ENCODE measurements around the gene IBA57. TPM values are rescaled to one million over a fixed set of nuclear protein-coding genes. Genes with fewer than 3 reads are reported as not detected.

IBA57 gene
- total and polyA plus RNA-seq, 7 donors: 2.9 to 14.0 (median 4.8) TPM

GRCh38 chr1:228154670-228155571 lies 10.7 kb upstream of the IBA57 start:
- Histone ChIP-seq H3K4me3 (no peak overlapping the region), H3K4me1 (peaks cover 0 to 32% (median 26%) of the 10 kb centered on the region in 4 donors), H3K36me3 (no peaks in the 10 kb centered on the region), H3K9me3 (no peaks in the 10 kb centered on the region), H3K27me3 (peaks cover 0 to 4% (median 0%) of the 10 kb centered on the region in 3 donors), H3K27ac (no peak overlapping the region)
- intact Hi-C loops (cut with DNase I): loop anchor here (1.0 kb wide), 1 partner anchor 9 kb away; no protein-coding TSS in a partner anchor
- TF ChIP-seq CTCF (IDR thresholded peaks at IDR 0.05): no peak
- 75 to 79% methylated on average over 20 of the region's 20 CpGs for WGBS, 2 donors
- peak; percentile 56 for DNase-seq

- intact Hi-C loops (cut with DNase I): loop anchor here (1.0 kb wide), 1 partner anchor 8 kb away; no protein-coding TSS in a partner anchor
- Histone ChIP-seq H3K27me3 (peaks cover 0 to 4% (median 0%) of the 10 kb centered on the region in 3 donors), H3K4me3 (no peak overlapping the region), H3K36me3 (no peaks in the 10 kb centered on the region), H3K27ac (no peak overlapping the region), H3K4me1 (peaks cover 0 to 23% (median 17%) of the 10 kb centered on the region in 4 donors), H3K9me3 (no peaks in the 10 kb centered on the region)
- DNase-seq: peak; percentile 59
- TF ChIP-seq POLR2A (IDR thresholded peaks at IDR 0.05): no peak
- no peak for TF ChIP-seq EP300 (IDR thresholded peaks at IDR 0.05)
- TF ChIP-seq POLR2AphosphoS5 (IDR thresholded peaks at IDR 0.05): no peak
- WGBS, 2 donors: 87% methylated on average over 16 of the region's 16 CpGs
Observed at GRCh38 chr1:228155596-228156514, 9.7 kb upstream of the IBA57 start.

GRCh38 chr1:228156515-228156881 lies 9.1 kb upstream of the IBA57 start:
- H3K36me3 ChIP-seq: no peaks in the 10 kb centered on the region
- intact Hi-C loops (cut with DNase I): no loop called here
- TF ChIP-seq POLR2AphosphoS5 (IDR thresholded peaks at IDR 0.05) (no peak), POLR2A (IDR thresholded peaks at IDR 0.05) (no peak), EP300 (IDR thresholded peaks at IDR 0.05) (no peak), CTCF (IDR thresholded peaks at IDR 0.05) (no peak)
- peaks cover 0 to 17% (median 11%) of the 10 kb centered on the region in 4 donors for H3K4me1 ChIP-seq
- no peak overlapping the region for H3K27ac ChIP-seq
- DNase-seq: no peak
- 47 to 76% methylated on average over 9 of the region's 9 CpGs for WGBS, 2 donors
- H3K9me3 ChIP-seq: no peaks in the 10 kb centered on the region
- H3K4me3 ChIP-seq: no peak overlapping the region
- peaks cover 0 to 4% (median 0%) of the 10 kb centered on the region in 3 donors for H3K27me3 ChIP-seq

- peaks cover 0 to 11% (median 4%) of the 10 kb centered on the region in 4 donors for H3K4me1 ChIP-seq
- TF ChIP-seq CTCF (IDR thresholded peaks at IDR 0.05): no peak
- TF ChIP-seq EP300 (IDR thresholded peaks at IDR 0.05): no peak
- TF ChIP-seq POLR2AphosphoS5 (IDR thresholded peaks at IDR 0.05): no peak
- TF ChIP-seq POLR2A (IDR thresholded peaks at IDR 0.05): no peak
- no peaks in the 10 kb centered on the region for H3K9me3 ChIP-seq
- no peaks in the 10 kb centered on the region for H3K36me3 ChIP-seq
- no peak overlapping the region for H3K4me3 ChIP-seq
- intact Hi-C loops (cut with DNase I): no loop called here
- no peak overlapping the region for H3K27ac ChIP-seq
- DNase-seq: peak; percentile 61
- WGBS, 2 donors: 60 to 75% methylated on average over 24 of the region's 24 CpGs
- H3K27me3 ChIP-seq: peaks cover 0 to 4% (median under 1%) of the 10 kb centered on the region in 3 donors
Observed at GRCh38 chr1:228156941-228157728, 8.5 kb upstream of the IBA57 start.
